GM12865 (cell line): Measurements from ENCODE around the gene TMEM69.
"Not testable (repeated sequence)": the region's sequence is repeated elsewhere in the genome, so short reads cannot be mapped to it uniquely, and the experiment has no call there.

ENCODE experiments used
- DNase-seq: peaks from one replicate; pipeline ENCODE4 v3.0.0; 2010; ENCODE audit warnings: low read depth
- H3K4me3 ChIP-seq: 2 replicates; pipeline ENCODE4 v1.5.1; 2011; ENCODE audit warnings: mild to moderate bottlenecking, low read depth, low read length, control low read depth
- TF ChIP-seq, protein P1 (sequence below): IDR thresholded peaks from 2 replicates; pipeline ENCODE4 v1.5.1; 2011; ENCODE audit warnings: low read length, control low read depth, low read depth, inconsistent platforms; ENCODE audit not compliant: insufficient read depth; ENCODE audit errors: missing control alignments

TMEM69 gene

GRCh38 chr1:45739137-45739536, 51.2 kb downstream of the TMEM69 start:
- TF ChIP-seq, protein P1, sequence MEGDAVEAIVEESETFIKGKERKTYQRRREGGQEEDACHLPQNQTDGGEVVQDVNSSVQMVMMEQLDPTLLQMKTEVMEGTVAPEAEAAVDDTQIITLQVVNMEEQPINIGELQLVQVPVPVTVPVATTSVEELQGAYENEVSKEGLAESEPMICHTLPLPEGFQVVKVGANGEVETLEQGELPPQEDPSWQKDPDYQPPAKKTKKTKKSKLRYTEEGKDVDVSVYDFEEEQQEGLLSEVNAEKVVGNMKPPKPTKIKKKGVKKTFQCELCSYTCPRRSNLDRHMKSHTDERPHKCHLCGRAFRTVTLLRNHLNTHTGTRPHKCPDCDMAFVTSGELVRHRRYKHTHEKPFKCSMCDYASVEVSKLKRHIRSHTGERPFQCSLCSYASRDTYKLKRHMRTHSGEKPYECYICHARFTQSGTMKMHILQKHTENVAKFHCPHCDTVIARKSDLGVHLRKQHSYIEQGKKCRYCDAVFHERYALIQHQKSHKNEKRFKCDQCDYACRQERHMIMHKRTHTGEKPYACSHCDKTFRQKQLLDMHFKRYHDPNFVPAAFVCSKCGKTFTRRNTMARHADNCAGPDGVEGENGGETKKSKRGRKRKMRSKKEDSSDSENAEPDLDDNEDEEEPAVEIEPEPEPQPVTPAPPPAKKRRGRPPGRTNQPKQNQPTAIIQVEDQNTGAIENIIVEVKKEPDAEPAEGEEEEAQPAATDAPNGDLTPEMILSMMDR = no peak
- H3K4me3 ChIP-seq = no peak overlapping the region
- no peak for DNase-seq

- DNase-seq, H3K4me3 ChIP-seq: not testable (repeated sequence)
Measured at GRCh38 chr1:45739641-45740156, 51.7 kb downstream of the TMEM69 start.
